ENCODE data around the gene FRY.

FRY gene

GRCh38 chr13:32316028-32316339 lies 284.4 kb downstream of the FRY start:
- no peak for DNase-seq

DNA sequence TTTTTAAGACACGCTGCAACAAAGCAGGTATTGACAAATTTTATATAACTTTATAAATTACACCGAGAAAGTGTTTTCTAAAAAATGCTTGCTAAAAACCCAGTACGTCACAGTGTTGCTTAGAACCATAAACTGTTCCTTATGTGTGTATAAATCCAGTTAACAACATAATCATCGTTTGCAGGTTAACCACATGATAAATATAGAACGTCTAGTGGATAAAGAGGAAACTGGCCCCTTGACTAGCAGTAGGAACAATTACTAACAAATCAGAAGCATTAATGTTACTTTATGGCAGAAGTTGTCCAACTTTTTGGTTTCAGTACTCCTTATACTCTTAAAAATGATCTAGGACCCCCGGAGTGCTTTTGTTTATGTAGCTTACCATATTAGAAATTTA lies 284.9 kb downstream of the FRY start:
- DNase-seq, result no peak

DNA sequence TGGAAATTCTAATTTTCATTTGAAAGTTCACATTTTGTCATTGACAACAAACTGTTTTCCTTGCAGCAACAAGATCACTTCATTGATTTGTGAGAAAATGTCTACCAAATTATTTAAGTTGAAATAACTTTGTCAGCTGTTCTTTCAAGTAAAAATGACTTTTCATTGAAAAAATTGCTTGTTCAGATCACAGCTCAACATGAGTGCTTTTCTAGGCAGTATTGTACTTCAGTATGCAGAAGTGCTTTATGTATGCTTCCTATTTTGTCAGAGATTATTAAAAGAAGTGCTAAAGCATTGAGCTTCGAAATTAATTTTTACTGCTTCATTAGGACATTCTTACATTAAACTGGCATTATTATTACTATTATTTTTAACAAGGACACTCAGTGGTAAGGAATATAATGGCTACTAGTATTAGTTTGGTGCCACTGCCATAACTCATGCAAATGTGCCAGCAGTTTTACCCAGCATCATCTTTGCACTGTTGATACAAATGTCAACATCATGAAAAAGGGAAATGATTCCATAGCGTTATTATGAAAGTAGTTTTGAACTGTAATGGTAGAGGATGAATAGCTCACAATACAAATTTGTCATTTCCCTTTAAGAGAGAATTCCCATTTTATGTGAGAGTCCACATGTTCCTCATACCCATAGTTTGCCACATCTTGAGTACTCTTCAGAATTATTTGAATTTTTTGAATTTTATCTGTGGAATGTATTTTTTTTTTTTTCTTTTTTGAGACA lies 286.3 kb downstream of the FRY start:
- no peak for DNase-seq

- DNase-seq, result no peak
Observed at GRCh38 chr13:32320528-32320927, 289.0 kb downstream of the FRY start.

GRCh38 chr13:32323912-32324311 lies 292.3 kb downstream of the FRY start:
- DNase-seq, result no peak

DNA sequence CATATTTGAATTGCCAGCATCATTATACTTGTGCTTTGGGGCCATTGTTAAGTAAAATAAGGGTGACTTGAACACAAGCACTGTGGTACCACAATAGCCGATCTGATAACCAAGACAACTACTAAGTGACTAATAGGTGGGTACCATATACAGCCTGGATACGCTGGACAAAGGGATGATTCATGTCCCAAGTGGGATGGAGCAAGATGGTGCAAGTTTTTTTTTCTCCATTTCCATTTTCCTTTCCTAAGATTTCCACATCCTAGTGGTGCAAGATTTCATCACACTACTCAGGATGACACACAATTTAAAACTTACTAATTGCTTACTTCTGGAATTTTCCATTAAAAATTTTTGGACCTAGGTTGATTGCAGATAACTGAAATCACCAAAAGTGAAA lies 298.9 kb downstream of the FRY start:
- DNase-seq, result no peak

GRCh38 chr13:32334671-32335070 lies 303.1 kb downstream of the FRY start:
- DNase-seq, result no peak

DNA sequence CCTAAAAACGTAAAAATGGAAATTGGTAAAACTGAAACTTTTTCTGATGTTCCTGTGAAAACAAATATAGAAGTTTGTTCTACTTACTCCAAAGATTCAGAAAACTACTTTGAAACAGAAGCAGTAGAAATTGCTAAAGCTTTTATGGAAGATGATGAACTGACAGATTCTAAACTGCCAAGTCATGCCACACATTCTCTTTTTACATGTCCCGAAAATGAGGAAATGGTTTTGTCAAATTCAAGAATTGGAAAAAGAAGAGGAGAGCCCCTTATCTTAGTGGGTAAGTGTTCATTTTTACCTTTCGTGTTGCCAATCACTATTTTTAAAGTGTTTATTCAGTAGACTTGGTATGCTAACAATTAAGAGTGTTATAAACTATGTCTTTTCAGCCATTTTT lies 309.3 kb downstream of the FRY start:
- DNase-seq, result no peak

DNA sequence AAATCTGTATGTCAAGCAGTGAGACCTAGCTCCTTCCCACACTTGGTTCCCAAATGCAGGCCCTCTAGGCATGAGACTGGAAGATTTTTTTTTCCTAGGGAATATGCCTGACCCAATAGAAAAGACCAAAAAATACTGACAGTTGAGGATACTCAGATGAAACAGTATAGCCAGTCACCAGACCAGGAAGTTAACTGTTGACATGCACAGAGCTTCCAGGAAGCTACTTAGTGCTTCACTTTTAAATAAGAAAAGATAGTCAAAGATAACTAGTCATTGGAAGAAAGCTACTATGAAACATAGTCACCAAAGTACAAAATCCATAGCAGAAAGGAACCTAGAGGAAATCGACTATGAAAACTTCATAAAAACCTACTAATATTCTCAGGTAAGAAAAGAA lies 316.1 kb downstream of the FRY start:
- no peak for DNase-seq
